Gastrocnemius medialis (tissue), 4 donors: ENCODE data around the gene SPCS3. TPM values are rescaled to one million over a fixed set of nuclear protein-coding genes. Genes with fewer than 3 reads are reported as not detected.

Experiments
- ATAC-seq, 2 donors: fragments of 150-250 bp; one replicate each; pipeline ENCODE4 v1.9.1; 2016
- DNase-seq, 2 donors: peaks; one replicate each; pipeline ENCODE4 v3.0.0-alpha.2; 2019
- H3K27ac ChIP-seq, 4 donors: fragments of 200-600 bp; sonication (generic); 1 replicate in 1 of 4; 2 replicates in 3 of 4; pipeline ENCODE4 v1.5.1; 2016 to 2018; ENCODE audit warnings: mild to moderate bottlenecking in 2 of 4, moderate library complexity in 1 of 4
- H3K27me3 ChIP-seq, 3 donors: fragments of 200-600 bp; sonication (generic) in 2 of 3; 1 replicate in 1 of 3; 2 replicates in 2 of 3; pipeline versions ENCODE4 v1.5.1 to v1.6.0; 2016 to 2019; ENCODE audit warnings: mild to moderate bottlenecking in 1 of 3, moderate library complexity in 1 of 3
- H3K36me3 ChIP-seq, 2 donors: fragments of 200-600 bp; sonication (generic) in 1 of 2; one replicate each; pipeline ENCODE4 v1.5.1; 2017 to 2018
- H3K4me1 ChIP-seq, 2 donors: fragments of 200-600 bp; sonication (generic) in 1 of 2; one replicate each; pipeline ENCODE4 v1.5.1; 2016 to 2017; ENCODE audit warnings: mild to moderate bottlenecking in 2 of 2
- H3K4me3 ChIP-seq, 4 donors: fragments of 200-600 bp; sonication (generic) in 3 of 4; 1 replicate in 1 of 4; 2 replicates in 3 of 4; pipeline ENCODE4 v1.5.1; 2016 to 2019; ENCODE audit warnings: mild to moderate bottlenecking in 2 of 4
- H3K9me3 ChIP-seq, 3 donors: fragments of 200-600 bp; sonication (generic) in 2 of 3; 1 replicate in 1 of 3; 2 replicates in 2 of 3; pipeline ENCODE4 v1.5.1; 2016 to 2019
- CTCF ChIP-seq, 5 experiments: fragments of 450-650 bp in 3 of 5; fragments of 200-600 bp in 2 of 5; sonication (generic) in 2 of 5; IDR thresholded peaks in 4 of 5; conservative IDR thresholded peaks in 1 of 5; 1 replicate in 4 of 5; 2 replicates in 1 of 5; pipeline ENCODE4 v1.5.1; 2016 to 2019; ENCODE audit warnings: antibody characterized with exemption in 5 of 5, mild to moderate bottlenecking in 3 of 5, moderate library complexity in 3 of 5
- POLR2A ChIP-seq, 2 donors: fragments of 450-650 bp; IDR thresholded peaks; one replicate each; pipeline ENCODE4 v1.6.1; 2017; ENCODE audit warnings: antibody characterized with exemption in 2 of 2, mild to moderate bottlenecking in 2 of 2, moderate library complexity in 2 of 2
- in situ Hi-C, 4 donors: fragments of 200-750 bp; cut with MboI; loops; one replicate each; pipeline versions ENCODE4 v1.15.0 to v1.8.0; 2017; ENCODE audit warnings: low sequenced_read_pairs in 4 of 4
- intact Hi-C: fragments of 100-400 bp; cut with DNase I; formaldehyde crosslinking; loops from one replicate; pipeline ENCODE4 v1.15.1; 2023; ENCODE audit warnings: low total_unique reads
- total RNA-seq, 4 donors: library from RNA; depleted of rRNA; stranded (reverse); fragments of >200 nt; gene quantifications; one replicate each; pipeline versions ENCODE4 v1.1.0 to v1.2.3, GENCODE V29; 2016

Gene SPCS3
- total RNA-seq: 10 to 100 TPM; 25.7 to 37.7 (median 34.7) TPM

GRCh38 chr4:176319704-176320339 lies at the start of gene SPCS3:
SPCS3 (plus strand) TSS chr4:176319966; CDS start chr4:176320077, 111 bp downstream.
- in situ Hi-C loops: no loop called here
- H3K4me1 ChIP-seq: peaks cover 24 to 31% of the 10 kb centered on the region in 2 donors

DNA sequence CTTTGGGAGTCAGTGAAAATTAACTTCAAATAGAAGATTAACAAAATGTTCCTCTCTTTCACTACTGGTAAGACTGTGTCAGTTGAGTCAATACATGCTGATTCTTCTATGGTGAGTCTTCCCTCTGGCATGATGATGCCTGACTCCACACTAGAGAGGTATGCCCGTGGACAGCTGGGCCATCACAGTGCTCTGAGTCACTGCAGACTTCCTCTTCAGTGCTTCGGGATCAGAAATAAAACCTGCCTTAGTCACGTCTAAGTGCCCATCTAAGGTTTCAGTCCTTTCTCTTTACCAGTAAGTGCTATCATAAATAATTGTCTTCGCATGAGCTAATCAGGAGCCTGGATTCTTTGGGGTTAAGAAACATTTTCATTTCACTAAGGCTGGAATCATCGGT lies 49.1 kb upstream of the SPCS3 start:
- intact Hi-C loops (loop anchor here (1.0 to 2.0 kb wide), 2 partner anchors 32 to 86 kb away; no protein-coding TSS in a partner anchor), in situ Hi-C loops (no loop called here)
- H3K27me3 ChIP-seq: no peaks in the 10 kb centered on the region
- no peak for TF ChIP-seq CTCF (IDR thresholded peaks at IDR 0.05 in 4 of 5, conservative IDR thresholded peaks at IDR 0.05 in 1 of 5)
- peak; percentile 47 to 67 for TF ChIP-seq POLR2A (IDR thresholded peaks at IDR 0.05)
- no peaks in the 10 kb centered on the region for H3K36me3 ChIP-seq
- peaks cover 25 to 47% of the 10 kb centered on the region in 2 donors for H3K4me1 ChIP-seq
- peak overlapping the region in 2 of 4 donors; percentile 21 to 62 for H3K4me3 ChIP-seq
- H3K27ac ChIP-seq: peak overlapping the region; percentile 88 to 98 (median 94)
- DNase-seq (peak; percentile 88 to 93), ATAC-seq (peak; percentile 83)
- H3K9me3 ChIP-seq: no peaks in the 10 kb centered on the region

More at GRCh38 chr4:176319704-176320339, at the start of gene SPCS3:
- ATAC-seq (peak; percentile 90 to 94), DNase-seq (peak; percentile 92 to 94)
- peak within 1 kb of the TSS; percentile 74 to 87 (median 80) for H3K4me3 ChIP-seq
- intact Hi-C loops: loop anchor here (1.0 to 5.0 kb wide), 6 partner anchors 43 to 1122 kb away; partner anchors contain the start of genes AGA and SPATA4
- H3K36me3 ChIP-seq: no peaks in the 10 kb centered on the region
- no peaks in the 10 kb centered on the region for H3K9me3 ChIP-seq
- TF ChIP-seq POLR2A (IDR thresholded peaks at IDR 0.05) (peak; percentile 91 to 95), CTCF (IDR thresholded peaks at IDR 0.05 in 4 of 5, conservative IDR thresholded peaks at IDR 0.05 in 1 of 5) (no peak)
- H3K27me3 ChIP-seq: no peaks in the 10 kb centered on the region
- peak within 1 kb of the TSS; percentile 89 to 96 (median 90) for H3K27ac ChIP-seq

GRCh38 chr4:176271749-176272148 lies 48.0 kb upstream of the SPCS3 start:
- intact Hi-C loops: loop anchor here (2.0 kb wide), 1 partner anchor 87 kb away; no protein-coding TSS in a partner anchor
- Histone ChIP-seq H3K9me3 (no peaks in the 10 kb centered on the region), H3K4me1 (peaks cover 19 to 58% of the 10 kb centered on the region in 2 donors), H3K4me3 (no peak overlapping the region), H3K27me3 (no peaks in the 10 kb centered on the region), H3K36me3 (no peaks in the 10 kb centered on the region), H3K27ac (peak overlapping the region; percentile 88 to 98 (median 94))
- TF ChIP-seq CTCF (IDR thresholded peaks at IDR 0.05 in 4 of 5, conservative IDR thresholded peaks at IDR 0.05 in 1 of 5) (no peak), POLR2A (IDR thresholded peaks at IDR 0.05) (no peak)
- no peak for ATAC-seq
- in situ Hi-C loops: no loop called here
- DNase-seq: no peak

- Histone ChIP-seq H3K9me3 (no peaks in the 10 kb centered on the region), H3K36me3 (no peaks in the 10 kb centered on the region), H3K27ac (peak overlapping the region; percentile 88 to 98 (median 94)), H3K4me3 (no peak overlapping the region), H3K27me3 (no peaks in the 10 kb centered on the region), H3K4me1 (peaks cover 19 to 65% of the 10 kb centered on the region in 2 donors)
- in situ Hi-C loops (no loop called here), intact Hi-C loops (no loop called here)
- ATAC-seq (no peak), DNase-seq (no peak)
- TF ChIP-seq CTCF (IDR thresholded peaks at IDR 0.05 in 4 of 5, conservative IDR thresholded peaks at IDR 0.05 in 1 of 5) (no peak), POLR2A (IDR thresholded peaks at IDR 0.05) (no peak)
Observed at GRCh38 chr4:176272799-176273198, 47.0 kb upstream of the SPCS3 start.
